ENCODE data around the gene LIPH.

GRCh38 chr3:185530856-185531255, 21.5 kb downstream of the LIPH start:
- TF ChIP-seq POLR2A (IDR thresholded peaks at IDR 0.05; ENCODE audit: control extremely low read depth in 1 of 2, low read depth in 2 of 2, low read length in 2 of 2) (no peak), RAD21 (IDR thresholded peaks at IDR 0.05 in 1 of 2, conservative IDR thresholded peaks at IDR 0.05 in 1 of 2; ENCODE audit: low read depth in 2 of 2, low read length in 2 of 2) (no peak), TCF12 (IDR thresholded peaks at IDR 0.05; ENCODE audit: low read depth, low read length) (no peak), RBBP5 (IDR thresholded peaks at IDR 0.05; ENCODE audit: borderline replicate concordance, low read depth, low read length) (no peak), ATF3 (IDR thresholded peaks at IDR 0.05; ENCODE audit: insufficient read depth, low read depth, low read length) (no peak), CTCF (IDR thresholded peaks at IDR 0.05; ENCODE audit: control extremely low read depth in 1 of 3, insufficient read depth in 1 of 3, low read depth in 1 of 3, low read length in 3 of 3) (no peak), TAF1 (IDR thresholded peaks at IDR 0.05; ENCODE audit: low read depth, low read length) (no peak), CEBPB (IDR thresholded peaks at IDR 0.05; ENCODE audit: low read depth, low read length) (no peak), GABPA (IDR thresholded peaks at IDR 0.05; ENCODE audit: borderline replicate concordance, insufficient read depth, low read length) (no peak), JUN (IDR thresholded peaks at IDR 0.05; ENCODE audit: low read depth, low read length) (no peak), YY1 (IDR thresholded peaks at IDR 0.05; ENCODE audit: low read depth, low read length) (no peak), EP300 (IDR thresholded peaks at IDR 0.05; ENCODE audit: borderline replicate concordance in 1 of 2, low read depth in 2 of 2, low read length in 2 of 2) (no peak), POLR2AphosphoS5 (IDR thresholded peaks at IDR 0.05; ENCODE audit: low read depth, low read length) (no peak), KDM1A (IDR thresholded peaks at IDR 0.05; ENCODE audit: borderline replicate concordance, low read length) (no peak)

Data from H1 (cell line).